Neuronal stem cell (in vitro differentiated cells): ENCODE measurements around the gene MEIKIN.
A peak's percentile ranks its signal among the peaks of the same experiment; 100 is the strongest.
"Not testable (repeated sequence)": the region's sequence is repeated elsewhere in the genome, so short reads cannot be mapped to it uniquely, and the experiment has no call there.

Source experiments
- DNase-seq: peaks from one replicate; pipeline ENCODE4 v3.0.0-alpha.2; 2013; ENCODE audit warnings: low spot score
- H2AFZ ChIP-seq: one replicate; pipeline ENCODE4 v1.6.1; 2013; ENCODE audit warnings: mild to moderate bottlenecking, low read length, inconsistent platforms
- H2AK5ac ChIP-seq: 2 replicates; pipeline ENCODE4 v1.6.1; 2013; ENCODE audit warnings: low read depth, mild to moderate bottlenecking, inconsistent platforms, low read length, moderate library complexity, mixed read lengths
- H2BK120ac ChIP-seq: 2 replicates; pipeline ENCODE4 v1.6.1; 2013; ENCODE audit warnings: low read depth, mild to moderate bottlenecking, inconsistent platforms, low read length, moderate library complexity, mixed read lengths
- H2BK12ac ChIP-seq: one replicate; pipeline ENCODE4 v1.6.1; 2013; ENCODE audit warnings: low read length, inconsistent platforms
- H2BK15ac ChIP-seq: 2 replicates; pipeline ENCODE4 v1.6.1; 2013; ENCODE audit warnings: mild to moderate bottlenecking, low read length, inconsistent platforms, mixed read lengths
- H2BK5ac ChIP-seq: one replicate; pipeline ENCODE4 v1.6.1; 2013; ENCODE audit warnings: inconsistent platforms, mild to moderate bottlenecking, low read length, moderate library complexity
- H3K14ac ChIP-seq: one replicate; pipeline ENCODE4 v1.6.1; 2013; ENCODE audit warnings: low read length, inconsistent platforms
- H3K18ac ChIP-seq: 2 replicates; pipeline ENCODE4 v1.6.1; 2013; ENCODE audit warnings: low read length, inconsistent platforms
- H3K23ac ChIP-seq: 2 replicates; pipeline ENCODE4 v1.6.1; 2013; ENCODE audit warnings: low read depth, mild to moderate bottlenecking, mixed read lengths, low read length, inconsistent platforms; ENCODE audit not compliant: poor library complexity
- H3K27ac ChIP-seq: replicated peaks from 3 replicates; pipeline ENCODE4 v1.5.1; 2013; ENCODE audit warnings: low read length, inconsistent platforms
- H3K27me3 ChIP-seq, 3 experiments: 2 replicates each; pipeline ENCODE4 v1.6.1; 2013; ENCODE audit warnings: low read length in 3 of 3, mild to moderate bottlenecking in 2 of 3, inconsistent platforms in 1 of 3, low read depth in 1 of 3, mixed read lengths in 1 of 3, moderate library complexity in 1 of 3; ENCODE audit not compliant: control insufficient read depth in 3 of 3, insufficient read depth in 3 of 3
- H3K36me3 ChIP-seq, 2 donors: replicated peaks in 1 of 2; 2 replicates each; pipeline ENCODE4 v1.6.1; 2013; ENCODE audit warnings: low read length in 2 of 2; ENCODE audit not compliant: control insufficient read depth in 2 of 2, insufficient read depth in 2 of 2
- H3K4ac ChIP-seq: 2 replicates; pipeline ENCODE4 v1.6.1; 2013; ENCODE audit warnings: inconsistent platforms, mild to moderate bottlenecking, low read length, moderate library complexity
- H3K4me1 ChIP-seq, 2 donors: 1 replicate in 1 of 2; 2 replicates in 1 of 2; pipeline ENCODE4 v1.6.1; 2013; ENCODE audit warnings: low read length in 2 of 2, low read depth in 1 of 2; ENCODE audit not compliant: control insufficient read depth in 2 of 2, insufficient read depth in 1 of 2
- H3K4me2 ChIP-seq: one replicate; pipeline ENCODE4 v1.6.1; 2013; ENCODE audit warnings: mild to moderate bottlenecking, low read length, inconsistent platforms; ENCODE audit not compliant: insufficient read depth, poor library complexity, severe bottlenecking
- H3K4me3 ChIP-seq, 2 donors: 2 replicates each; pipeline ENCODE4 v1.5.1; 2013; ENCODE audit warnings: low read length in 2 of 2, mild to moderate bottlenecking in 2 of 2, inconsistent platforms in 1 of 2, moderate library complexity in 1 of 2
- H3K79me1 ChIP-seq: one replicate; pipeline ENCODE4 v1.6.1; 2013; ENCODE audit warnings: low read depth, mild to moderate bottlenecking, inconsistent platforms, low read length, moderate library complexity
- H3K9ac ChIP-seq: one replicate; pipeline ENCODE4 v1.6.1; 2013; ENCODE audit warnings: mild to moderate bottlenecking, low read depth, low read length, inconsistent platforms; ENCODE audit not compliant: poor library complexity
- H3K9me3 ChIP-seq, 2 donors: replicated peaks in 1 of 2; 2 replicates each; pipeline versions ENCODE3 to v1.6.1; 2013; ENCODE audit warnings: low read length in 2 of 2, mild to moderate bottlenecking in 2 of 2, inconsistent platforms in 1 of 2, low read depth in 1 of 2, mixed read lengths in 1 of 2, moderate library complexity in 1 of 2; ENCODE audit not compliant: control insufficient read depth in 2 of 2, insufficient read depth in 1 of 2
- H4K8ac ChIP-seq: one replicate; pipeline ENCODE4 v1.6.1; 2013; ENCODE audit warnings: low read depth, mild to moderate bottlenecking, inconsistent platforms, low read length, moderate library complexity
- H4K91ac ChIP-seq: one replicate; pipeline ENCODE4 v1.6.1; 2013; ENCODE audit warnings: low read length, low read depth, mild to moderate bottlenecking, inconsistent platforms; ENCODE audit not compliant: poor library complexity
- WGBS, 2 donors: extraction: QIAGEN DNeasy Blood & Tissue Kit; methylation state at CpG; one replicate each; pipeline ENCODE4 v1.1.7; 2013; ENCODE audit warnings: missing lambda C conversion rate in 2 of 2, mixed read lengths in 1 of 2; ENCODE audit not compliant: insufficient read length in 2 of 2, insufficient replicate concordance in 1 of 2; ENCODE audit errors: extremely low coverage in 2 of 2; 5-methylcytosine and 5-hydroxymethylcytosine counted together

The MEIKIN gene

DNA sequence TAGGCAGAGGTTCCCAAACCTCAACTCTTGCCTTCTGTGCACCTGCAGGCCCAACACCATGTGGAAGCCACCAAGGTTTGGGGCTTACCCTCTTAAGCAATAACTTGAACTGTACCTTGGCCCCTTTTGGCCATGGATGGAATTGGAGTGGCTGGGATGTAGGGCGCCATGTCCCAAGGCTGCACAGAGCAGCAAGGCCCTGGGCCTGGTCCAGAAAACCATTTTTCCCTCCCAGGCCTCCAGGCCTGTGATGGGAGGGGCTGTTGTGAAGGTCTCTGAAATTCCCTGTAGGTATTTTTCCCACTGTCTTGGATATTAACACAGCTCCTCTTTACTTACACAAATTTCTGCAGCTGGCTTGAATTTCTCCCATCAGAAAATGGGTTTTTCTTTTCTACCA lies 102.5 kb downstream of the MEIKIN start:
- not testable (repeated sequence) for H4K91ac ChIP-seq, DNase-seq, H4K8ac ChIP-seq, H3K14ac ChIP-seq, H3K27ac ChIP-seq, H3K4ac ChIP-seq, H3K36me3 ChIP-seq, H3K18ac ChIP-seq, H3K79me1 ChIP-seq, H3K4me1 ChIP-seq, H3K23ac ChIP-seq, H2BK5ac ChIP-seq, H2BK120ac ChIP-seq, H2BK15ac ChIP-seq, H3K4me3 ChIP-seq, H2AFZ ChIP-seq, H2BK12ac ChIP-seq, H3K27me3 ChIP-seq, H3K4me2 ChIP-seq, H3K9me3 ChIP-seq, H2AK5ac ChIP-seq, H3K9ac ChIP-seq
- no CpG with 5 or more reads among the region's 1 CpG for WGBS, 2 donors

DNA sequence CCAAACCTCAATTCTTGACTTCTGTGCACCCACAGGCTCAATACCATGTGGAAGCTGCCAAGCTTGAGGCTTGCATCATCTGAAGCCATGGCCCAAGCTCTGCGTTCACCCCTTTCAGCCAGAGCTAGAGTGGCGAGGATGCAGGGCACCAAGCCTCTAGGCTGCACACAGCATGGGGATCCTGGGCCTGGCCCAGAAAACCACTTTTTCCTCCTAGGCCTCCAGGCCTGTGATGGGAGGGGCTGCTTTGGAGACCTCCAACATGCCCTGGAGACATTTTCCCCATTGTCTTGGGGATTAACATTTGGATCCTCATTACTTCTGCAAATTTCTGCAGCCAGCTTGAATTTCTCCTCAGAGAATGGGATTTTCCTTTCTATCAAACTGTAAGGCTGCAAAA lies 112.8 kb downstream of the MEIKIN start:
- WGBS, 2 donors: no CpG with 5 or more reads among the region's 2 CpGs
- not testable (repeated sequence) for H3K36me3 ChIP-seq, H3K23ac ChIP-seq, H3K9ac ChIP-seq, H4K91ac ChIP-seq, DNase-seq, H2BK5ac ChIP-seq, H3K4me3 ChIP-seq, H2BK15ac ChIP-seq, H3K4me2 ChIP-seq, H2AFZ ChIP-seq, H3K27ac ChIP-seq, H4K8ac ChIP-seq, H2BK120ac ChIP-seq, H3K14ac ChIP-seq, H3K79me1 ChIP-seq, H2AK5ac ChIP-seq, H3K27me3 ChIP-seq, H3K18ac ChIP-seq, H3K4ac ChIP-seq, H2BK12ac ChIP-seq, H3K4me1 ChIP-seq, H3K9me3 ChIP-seq

DNA sequence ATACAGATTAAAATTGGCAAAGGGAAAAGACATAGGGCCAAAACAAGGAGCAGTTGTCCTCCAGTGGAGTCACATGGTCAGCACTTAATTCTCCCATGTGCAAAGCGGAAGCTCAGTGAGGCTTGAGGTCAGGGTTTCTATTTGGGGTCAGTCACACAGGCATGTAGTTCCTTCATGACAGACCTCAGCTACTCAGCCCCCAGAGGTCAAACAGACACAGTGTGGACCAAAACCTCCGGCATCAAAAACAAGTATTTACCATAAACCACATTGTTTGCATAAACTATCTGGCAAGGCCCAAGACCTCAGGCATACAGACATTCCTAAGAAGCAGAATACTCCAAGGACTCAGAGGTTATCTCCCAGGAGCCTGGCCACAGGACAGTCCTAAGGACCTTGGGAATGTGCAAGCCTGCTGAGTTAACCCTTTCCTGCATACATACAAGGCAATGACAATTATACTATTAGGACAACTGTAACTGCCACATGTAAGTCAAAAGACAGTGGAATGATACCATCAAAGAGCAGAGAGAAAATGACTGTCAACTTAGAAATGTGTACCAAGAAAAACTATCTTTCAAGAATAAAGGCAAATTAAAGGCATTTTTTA lies 120.0 kb downstream of the MEIKIN start:
- Histone ChIP-seq H3K4me2 (no peak overlapping the region), H4K8ac (no peak overlapping the region), H3K27me3 (no peaks in the 10 kb centered on the region), H3K23ac (no peak overlapping the region), H3K18ac (no peak overlapping the region), H3K79me1 (no peaks in the 10 kb centered on the region), H2BK12ac (no peak overlapping the region), H3K4me1 (no peaks in the 10 kb centered on the region), H3K27ac (no peak overlapping the region), H3K14ac (no peak overlapping the region), H3K36me3 (no peaks in the 10 kb centered on the region), H2AFZ (peak overlapping the region; percentile 8), H3K9ac (no peak overlapping the region), H3K4me3 (no peak overlapping the region), H2BK5ac (no peak overlapping the region), H3K4ac (no peak overlapping the region), H4K91ac (no peak overlapping the region), H3K9me3 (no peaks in the 10 kb centered on the region), H2BK15ac (no peak overlapping the region), H2AK5ac (no peak overlapping the region), H2BK120ac (no peak overlapping the region)
- WGBS, 2 donors: no CpG with 5 or more reads among the region's 2 CpGs
- no peak for DNase-seq

DNA sequence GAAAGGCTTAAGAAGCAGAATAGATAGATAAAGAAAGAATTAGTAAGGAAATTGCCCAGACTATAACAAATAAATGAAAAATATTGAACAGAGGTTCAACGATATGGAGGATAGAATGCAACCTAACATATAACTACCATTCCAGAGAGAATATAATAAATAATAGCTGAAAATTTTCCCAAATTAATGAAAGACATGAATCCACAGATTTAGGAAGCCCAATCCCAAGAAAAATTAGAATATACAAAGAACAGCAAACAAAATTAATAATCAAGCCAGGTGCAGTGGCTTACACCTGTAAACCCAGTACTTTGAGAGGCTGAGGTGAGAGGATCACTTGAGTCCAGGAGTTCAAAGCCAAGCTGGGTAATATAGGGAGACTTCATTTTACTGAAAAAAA lies 120.8 kb downstream of the MEIKIN start:
- H2BK15ac ChIP-seq: no peak overlapping the region
- H2BK12ac ChIP-seq: no peak overlapping the region
- no peak overlapping the region for H3K18ac ChIP-seq
- no peak overlapping the region for H4K8ac ChIP-seq
- no peak overlapping the region for H3K27ac ChIP-seq
- no peak overlapping the region for H3K4me2 ChIP-seq
- H2BK120ac ChIP-seq: no peak overlapping the region
- no peak for DNase-seq
- H2BK5ac ChIP-seq: no peak overlapping the region
- H3K27me3 ChIP-seq: no peaks in the 10 kb centered on the region
- WGBS, 2 donors: no CpG with 5 or more reads among the region's 1 CpG
- no peak overlapping the region for H3K4ac ChIP-seq
- no peak overlapping the region for H3K9ac ChIP-seq
- H3K23ac ChIP-seq: no peak overlapping the region
- H4K91ac ChIP-seq: no peak overlapping the region
- no peak overlapping the region for H2AFZ ChIP-seq
- H3K79me1 ChIP-seq: no peaks in the 10 kb centered on the region
- no peak overlapping the region for H3K14ac ChIP-seq
- H3K36me3 ChIP-seq: no peaks in the 10 kb centered on the region
- no peak overlapping the region for H2AK5ac ChIP-seq
- no peaks in the 10 kb centered on the region for H3K4me1 ChIP-seq
- no peak overlapping the region for H3K4me3 ChIP-seq
- no peaks in the 10 kb centered on the region for H3K9me3 ChIP-seq
